ENCODE measurements around the gene SLC10A3.

GRCh38 chrX:154490414-154491083 lies at the start of gene SLC10A3:
- TF ChIP-seq GATA3 (IDR thresholded peaks at IDR 0.05; ENCODE audit: low read depth, low read length) (no peak), GATA2 (IDR thresholded peaks at IDR 0.05; ENCODE audit: low read depth, low read length) (no peak)

Data from SH-SY5Y (cell line).